DND-41 (cell line): ENCODE data around the gene CCDC13.

Experiments used
- ATAC-seq: fragments of 200-7000 bp; cut with Tn5 transposase; 3 replicates; pipeline ENCODE4 v1.9.1; 2021; ENCODE audit warnings: low read depth; ENCODE audit not compliant: insufficient read depth
- DNase-seq: peaks from one replicate; pipeline ENCODE4 v3.0.0-alpha.2; 2020
- H2AFZ ChIP-seq: 2 replicates; pipeline ENCODE4 v1.6.0; 2012; ENCODE audit warnings: low read depth, low read length
- H3K27ac ChIP-seq: 2 replicates; pipeline ENCODE4 v1.5.1; 2012; ENCODE audit warnings: low read length, inconsistent platforms
- H3K27me3 ChIP-seq: fragments of 200-600 bp; sonication (generic); 2 replicates; pipeline ENCODE4 v1.6.0; 2012; ENCODE audit warnings: low read length, mild to moderate bottlenecking, inconsistent platforms; ENCODE audit not compliant: insufficient read depth, poor library complexity
- H3K36me3 ChIP-seq: 2 replicates; pipeline ENCODE4 v1.5.1; 2012; ENCODE audit warnings: low read length, inconsistent platforms; ENCODE audit not compliant: insufficient read depth
- H3K4me1 ChIP-seq: 2 replicates; pipeline ENCODE4 v1.5.1; 2012; ENCODE audit warnings: mild to moderate bottlenecking, low read length; ENCODE audit not compliant: insufficient read depth
- H3K4me2 ChIP-seq: 2 replicates; pipeline ENCODE4 v1.6.0; 2012; ENCODE audit warnings: mild to moderate bottlenecking, moderate library complexity, low read length, inconsistent platforms; ENCODE audit not compliant: insufficient read depth
- H3K4me3 ChIP-seq, 2 experiments: fragments of 200-600 bp in 1 of 2; shearing (Covaris generic) in 1 of 2; 2 replicates each; pipeline ENCODE4 v1.5.1; 2012 to 2016; ENCODE audit warnings: inconsistent platforms in 2 of 2, low read length in 2 of 2, mild to moderate bottlenecking in 2 of 2, low read depth in 1 of 2, moderate library complexity in 1 of 2
- H3K79me2 ChIP-seq: 2 replicates; pipeline ENCODE4 v1.6.0; 2012; ENCODE audit warnings: low read length, inconsistent platforms; ENCODE audit not compliant: insufficient read depth
- H3K9ac ChIP-seq: 2 replicates; pipeline ENCODE4 v1.6.0; 2012; ENCODE audit warnings: low read depth, mild to moderate bottlenecking, inconsistent platforms, low read length, moderate library complexity
- H3K9me3 ChIP-seq: 2 replicates; pipeline ENCODE4 v1.5.1; 2012; ENCODE audit warnings: low read length, moderate library complexity, mild to moderate bottlenecking, inconsistent platforms; ENCODE audit not compliant: insufficient read depth, severe bottlenecking
- H4K20me1 ChIP-seq: 2 replicates; pipeline ENCODE4 v1.6.0; 2012; ENCODE audit warnings: low read length; ENCODE audit not compliant: insufficient read depth
- EZH2 ChIP-seq: IDR thresholded peaks from 3 replicates; pipeline ENCODE4 v1.6.1; 2012; ENCODE audit warnings: borderline replicate concordance, low read depth, mild to moderate bottlenecking, moderate library complexity, low read length, inconsistent platforms; ENCODE audit not compliant: severe bottlenecking
- TF ChIP-seq, protein P1 (sequence below): IDR thresholded peaks from 2 replicates; pipeline ENCODE4 v1.5.1; 2012; ENCODE audit warnings: borderline replicate concordance, low read length, moderate library complexity, mild to moderate bottlenecking; ENCODE audit not compliant: poor library complexity, severe bottlenecking; ENCODE audit errors: extremely low read depth

The CCDC13 gene

DNA sequence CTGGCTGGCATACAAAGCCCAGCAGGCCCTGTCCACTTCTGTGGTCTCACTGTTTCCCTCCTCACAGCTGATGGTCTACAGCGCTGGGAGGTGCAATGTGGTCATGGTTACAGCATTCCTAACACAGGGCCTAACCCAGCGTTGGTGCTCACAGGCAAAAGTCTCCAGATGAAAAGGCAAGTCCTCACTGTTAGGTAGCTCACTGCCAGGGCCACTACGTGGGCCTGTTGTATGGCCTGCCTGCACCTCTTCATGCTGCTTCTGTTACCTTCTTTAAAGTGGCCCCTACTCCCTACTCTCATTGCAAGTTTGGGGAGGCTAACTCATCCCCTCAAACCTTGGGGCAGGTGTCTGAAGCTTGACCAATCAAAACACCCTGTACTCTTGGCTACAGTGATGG is 31.3 kb downstream of the CCDC13 start:
- Histone ChIP-seq H3K9me3 (no peaks in the 10 kb centered on the region), H4K20me1 (no peaks in the 10 kb centered on the region), H3K9ac (no peak overlapping the region), H3K4me3 (no peak overlapping the region), H3K27ac (no peak overlapping the region), H3K27me3 (no peaks in the 10 kb centered on the region), H3K4me1 (no peaks in the 10 kb centered on the region), H2AFZ (no peak overlapping the region), H3K4me2 (no peak overlapping the region), H3K36me3 (no peaks in the 10 kb centered on the region), H3K79me2 (no peaks in the 10 kb centered on the region)
- TF ChIP-seq, protein P1, sequence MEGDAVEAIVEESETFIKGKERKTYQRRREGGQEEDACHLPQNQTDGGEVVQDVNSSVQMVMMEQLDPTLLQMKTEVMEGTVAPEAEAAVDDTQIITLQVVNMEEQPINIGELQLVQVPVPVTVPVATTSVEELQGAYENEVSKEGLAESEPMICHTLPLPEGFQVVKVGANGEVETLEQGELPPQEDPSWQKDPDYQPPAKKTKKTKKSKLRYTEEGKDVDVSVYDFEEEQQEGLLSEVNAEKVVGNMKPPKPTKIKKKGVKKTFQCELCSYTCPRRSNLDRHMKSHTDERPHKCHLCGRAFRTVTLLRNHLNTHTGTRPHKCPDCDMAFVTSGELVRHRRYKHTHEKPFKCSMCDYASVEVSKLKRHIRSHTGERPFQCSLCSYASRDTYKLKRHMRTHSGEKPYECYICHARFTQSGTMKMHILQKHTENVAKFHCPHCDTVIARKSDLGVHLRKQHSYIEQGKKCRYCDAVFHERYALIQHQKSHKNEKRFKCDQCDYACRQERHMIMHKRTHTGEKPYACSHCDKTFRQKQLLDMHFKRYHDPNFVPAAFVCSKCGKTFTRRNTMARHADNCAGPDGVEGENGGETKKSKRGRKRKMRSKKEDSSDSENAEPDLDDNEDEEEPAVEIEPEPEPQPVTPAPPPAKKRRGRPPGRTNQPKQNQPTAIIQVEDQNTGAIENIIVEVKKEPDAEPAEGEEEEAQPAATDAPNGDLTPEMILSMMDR: no peak
- no peak for TF ChIP-seq EZH2
- ATAC-seq: no peak
- no peak for DNase-seq

DNA sequence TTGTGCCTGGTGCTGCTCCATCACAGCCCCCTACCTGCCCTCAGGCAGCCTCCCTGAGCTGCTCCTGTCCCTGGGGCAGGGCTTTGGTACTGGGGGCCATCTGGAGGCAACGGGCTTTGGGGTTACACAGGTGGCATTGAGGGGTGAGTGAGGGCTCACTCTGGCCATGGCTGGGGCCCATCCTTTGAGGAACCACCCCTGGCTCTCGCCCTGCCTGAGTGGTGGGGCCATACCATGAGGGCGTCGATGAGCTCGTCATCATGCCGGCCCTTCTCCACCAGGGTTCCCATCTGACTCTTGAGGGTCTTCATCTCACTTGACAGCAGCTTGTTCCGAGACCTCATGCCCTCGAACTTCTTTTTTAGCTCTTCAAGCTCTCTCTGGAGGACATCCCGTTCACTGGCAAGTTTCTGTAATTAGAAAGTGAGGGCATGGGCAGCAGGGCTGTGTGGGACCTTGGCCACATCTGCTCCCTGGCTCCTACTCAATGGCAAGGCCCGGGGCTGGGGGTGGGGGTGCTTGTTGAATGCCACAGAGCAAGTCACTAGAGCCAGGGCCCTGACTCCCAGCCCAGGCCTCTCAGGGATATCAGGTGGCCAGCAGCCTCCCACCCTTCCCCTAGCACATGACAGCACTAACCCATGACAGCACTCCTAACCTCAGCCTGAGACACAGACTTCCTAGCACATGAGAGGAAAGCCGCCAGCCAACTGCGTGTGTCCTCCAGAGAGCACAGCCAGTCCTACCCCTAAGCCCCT is 33.5 kb downstream of the CCDC13 start:
- Histone ChIP-seq H3K36me3 (no peaks in the 10 kb centered on the region), H3K27ac (no peak overlapping the region), H2AFZ (no peak overlapping the region), H3K9me3 (no peaks in the 10 kb centered on the region), H3K4me1 (no peaks in the 10 kb centered on the region), H3K27me3 (no peaks in the 10 kb centered on the region), H4K20me1 (no peaks in the 10 kb centered on the region), H3K79me2 (no peaks in the 10 kb centered on the region), H3K4me3 (no peak overlapping the region), H3K4me2 (no peak overlapping the region), H3K9ac (no peak overlapping the region)
- ATAC-seq (no peak), DNase-seq (no peak)
- TF ChIP-seq, protein P1: no peak
- no peak for TF ChIP-seq EZH2

DNA sequence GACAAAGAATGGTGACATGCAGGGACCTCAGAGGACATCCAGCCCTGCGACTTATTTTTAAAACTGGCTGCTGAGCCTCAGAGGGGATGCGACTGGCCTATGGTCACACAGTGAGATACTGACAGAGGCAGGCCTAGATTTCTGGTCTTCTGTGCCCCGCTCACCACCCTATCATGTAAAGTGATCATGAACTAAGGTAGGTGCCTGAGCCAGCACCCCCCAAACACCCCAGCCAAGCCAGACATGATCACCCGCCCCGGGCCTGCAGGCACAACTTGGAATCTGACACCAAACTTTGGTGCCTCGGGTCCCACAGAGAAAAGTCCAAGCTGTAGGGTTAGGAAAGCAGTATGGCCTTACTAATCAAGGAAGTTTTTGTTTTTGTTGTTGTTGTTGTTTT is 36.5 kb downstream of the CCDC13 start:
- DNase-seq (no peak), ATAC-seq (no peak)
- TF ChIP-seq, protein P1: no peak
- TF ChIP-seq EZH2: no peak

DNA sequence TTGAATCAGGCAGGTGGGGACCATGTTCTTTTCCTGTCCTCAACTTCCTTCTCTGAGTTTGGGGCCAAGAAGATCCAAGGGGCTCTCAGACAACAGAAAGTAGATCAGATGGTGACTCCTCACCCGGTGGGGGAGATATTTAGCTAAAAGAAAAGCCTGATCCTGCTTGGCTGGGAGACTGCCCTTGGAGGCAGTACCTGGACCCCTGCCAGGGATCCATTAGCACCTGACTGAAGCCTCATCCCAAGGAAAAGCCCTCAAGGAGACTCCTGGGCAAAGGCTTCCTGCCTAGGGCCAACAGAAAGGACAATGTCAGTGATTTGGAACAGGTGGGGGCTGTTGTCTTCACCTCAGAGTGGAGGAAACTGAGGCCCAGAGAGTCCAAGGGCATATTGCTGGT is 37.0 kb downstream of the CCDC13 start:
- Histone ChIP-seq H3K36me3 (no peaks in the 10 kb centered on the region), H3K9me3 (no peaks in the 10 kb centered on the region), H3K27me3 (no peaks in the 10 kb centered on the region), H3K4me2 (no peak overlapping the region), H2AFZ (no peak overlapping the region), H3K4me3 (no peak overlapping the region), H3K79me2 (no peaks in the 10 kb centered on the region), H4K20me1 (no peaks in the 10 kb centered on the region), H3K9ac (no peak overlapping the region), H3K27ac (no peak overlapping the region), H3K4me1 (no peaks in the 10 kb centered on the region)
- DNase-seq (no peak), ATAC-seq (no peak)
- no peak for TF ChIP-seq EZH2
- TF ChIP-seq, protein P1: no peak

More for the DNA sequence above, 36.5 kb downstream of the CCDC13 start:
- Histone ChIP-seq H2AFZ (no peak overlapping the region), H3K4me3 (no peak overlapping the region), H3K27me3 (no peaks in the 10 kb centered on the region), H3K4me2 (no peak overlapping the region), H3K79me2 (no peaks in the 10 kb centered on the region), H3K9ac (no peak overlapping the region), H3K9me3 (no peaks in the 10 kb centered on the region), H3K27ac (no peak overlapping the region), H3K4me1 (no peaks in the 10 kb centered on the region), H4K20me1 (no peaks in the 10 kb centered on the region), H3K36me3 (no peaks in the 10 kb centered on the region)
